Measurements from ENCODE around the gene CDK4. TPM values are rescaled to one million over a fixed set of nuclear protein-coding genes. Genes with fewer than 3 reads are reported as not detected.

Gene CDK4
- total and polyA plus RNA-seq, 4 donors: 69.7 to 115 (median 89.9) TPM

- no peak overlapping the region for H3K9ac ChIP-seq (ENCODE audit: insufficient read depth in 1 of 2, low read length in 2 of 2)
- DNase-seq (no peak), ATAC-seq (ENCODE audit: insufficient read depth, low FRiP score) (no peak)
- H3K4me3 ChIP-seq: no peak overlapping the region
- TF ChIP-seq CTCF (IDR thresholded peaks at IDR 0.05; ENCODE audit: control extremely low read depth, extremely low read depth): no peak
- 78 to 90% methylated on average over 2 of the region's 2 CpGs for WGBS, 2 donors
- H3K4me1 ChIP-seq (ENCODE audit: control insufficient read depth in 5 of 5, insufficient read depth in 5 of 5, low read length in 5 of 5): peaks cover 0 to 12% (median 4%) of the 10 kb centered on the region in 5 donors
- H3K27me3 ChIP-seq (ENCODE audit: control insufficient read depth in 3 of 3, insufficient read depth in 3 of 3, low read length in 2 of 3): peaks cover 0 to 38% (median 35%) of the 10 kb centered on the region in 3 donors
- H3K36me3 ChIP-seq (ENCODE audit: control insufficient read depth in 4 of 4, insufficient read depth in 4 of 4, low read length in 4 of 4): peaks cover 4 to 19% (median 10%) of the 10 kb centered on the region in 4 donors
- H3K9me3 ChIP-seq (ENCODE audit: control insufficient read depth in 4 of 4, insufficient read depth in 3 of 4, low read length in 3 of 4): no peaks in the 10 kb centered on the region
- no peak overlapping the region for H3K27ac ChIP-seq (ENCODE audit: low read depth in 1 of 2, low read length in 1 of 2)
Observed at GRCh38 chr12:57743769-57744168, 8.3 kb downstream of the CDK4 start.

GRCh38 chr12:57741844-57742738 is 10.0 kb downstream of the CDK4 start:
- Histone ChIP-seq H3K4me3 (no peak overlapping the region), H3K27ac (ENCODE audit: low read depth in 1 of 2, low read length in 1 of 2) (no peak overlapping the region), H3K4me1 (ENCODE audit: control insufficient read depth in 5 of 5, insufficient read depth in 5 of 5, low read length in 5 of 5) (peaks cover 4 to 15% (median 6%) of the 10 kb centered on the region in 5 donors), H3K9ac (ENCODE audit: insufficient read depth in 1 of 2, low read length in 2 of 2) (no peak overlapping the region), H3K9me3 (ENCODE audit: control insufficient read depth in 4 of 4, insufficient read depth in 3 of 4, low read length in 3 of 4) (no peaks in the 10 kb centered on the region), H3K27me3 (ENCODE audit: control insufficient read depth in 3 of 3, insufficient read depth in 3 of 3, low read length in 2 of 3) (peaks cover 0 to 46% (median 39%) of the 10 kb centered on the region in 3 donors), H3K36me3 (ENCODE audit: control insufficient read depth in 4 of 4, insufficient read depth in 4 of 4, low read length in 4 of 4) (peaks cover under 1 to 10% (median 2%) of the 10 kb centered on the region in 4 donors)
- WGBS, 2 donors: 29 to 43% methylated on average over 14 of the region's 14 CpGs
- ATAC-seq (ENCODE audit: insufficient read depth, low FRiP score) (no peak), DNase-seq (no peak)
- TF ChIP-seq CTCF (IDR thresholded peaks at IDR 0.05; ENCODE audit: control extremely low read depth, extremely low read depth): peak; percentile 13

GRCh38 chr12:57741413-57741789 is 10.7 kb downstream of the CDK4 start:
- ATAC-seq (ENCODE audit: insufficient read depth, low FRiP score) (no peak), DNase-seq (no peak)
- Histone ChIP-seq H3K9ac (ENCODE audit: insufficient read depth in 1 of 2, low read length in 2 of 2) (no peak overlapping the region), H3K9me3 (ENCODE audit: control insufficient read depth in 4 of 4, insufficient read depth in 3 of 4, low read length in 3 of 4) (no peaks in the 10 kb centered on the region), H3K4me3 (no peak overlapping the region), H3K27ac (ENCODE audit: low read depth in 1 of 2, low read length in 1 of 2) (no peak overlapping the region), H3K27me3 (ENCODE audit: control insufficient read depth in 3 of 3, insufficient read depth in 3 of 3, low read length in 2 of 3) (peaks cover 0 to 53% (median 45%) of the 10 kb centered on the region in 3 donors), H3K4me1 (ENCODE audit: control insufficient read depth in 5 of 5, insufficient read depth in 5 of 5, low read length in 5 of 5) (peaks cover 4 to 15% (median 6%) of the 10 kb centered on the region in 5 donors), H3K36me3 (ENCODE audit: control insufficient read depth in 4 of 4, insufficient read depth in 4 of 4, low read length in 4 of 4) (peaks cover 0 to 3% (median under 1%) of the 10 kb centered on the region in 4 donors)
- 18 to 58% methylated on average over 1 of the region's 1 CpG for WGBS, 2 donors
- no peak for TF ChIP-seq CTCF (IDR thresholded peaks at IDR 0.05; ENCODE audit: control extremely low read depth, extremely low read depth)
